Thyroid gland (tissue), 4 donors: ENCODE measurements around the gene KDF1.

ENCODE experiments used
- CTCF ChIP-seq, 6 experiments: fragments of 200-600 bp in 3 of 6; fragments of 450-650 bp in 3 of 6; sonication (generic) in 3 of 6; IDR thresholded peaks; one replicate each; pipeline ENCODE4 v1.5.1; 2016 to 2019; ENCODE audit warnings: antibody characterized with exemption in 6 of 6, mild to moderate bottlenecking in 2 of 6, inconsistent platforms in 1 of 6, moderate library complexity in 1 of 6
- POLR2A ChIP-seq, 2 donors: fragments of 450-650 bp; IDR thresholded peaks; one replicate each; pipeline ENCODE4 v1.6.1; 2017; ENCODE audit warnings: antibody characterized with exemption in 2 of 2, mild to moderate bottlenecking in 2 of 2, moderate library complexity in 1 of 2

GRCh38 chr1:26959722-26960624 lies at the start of gene KDF1:
- TF ChIP-seq CTCF (IDR thresholded peaks at IDR 0.05) (peak in 4 of 6 experiments; percentile 22 to 38 (median 30)), POLR2A (IDR thresholded peaks at IDR 0.05) (peak in 1 of 2 donors; percentile 77)
